Left ventricle myocardium inferior (tissue), 1 donor: ENCODE results near the gene ZDHHC7. TPM values are rescaled to one million over a fixed set of nuclear protein-coding genes. Genes with fewer than 3 reads are reported as not detected.

Source experiments
- DNase-seq: peaks from one replicate; pipeline ENCODE4 v3.0.0-alpha.2; 2020
- H3K27ac ChIP-seq: fragments of 200-600 bp; replicated peaks from 2 replicates; pipeline ENCODE4 v1.8.0; 2021
- H3K27me3 ChIP-seq: fragments of 200-600 bp; 2 replicates; pipeline ENCODE4 v1.8.0; 2021; ENCODE audit warnings: low read depth
- H3K36me3 ChIP-seq: fragments of 200-600 bp; 2 replicates; pipeline ENCODE4 v1.8.0; 2021
- H3K4me1 ChIP-seq: fragments of 200-600 bp; 2 replicates; pipeline ENCODE4 v1.8.0; 2021
- H3K4me3 ChIP-seq: fragments of 200-600 bp; 2 replicates; pipeline ENCODE4 v1.8.0; 2021; ENCODE audit warnings: mild to moderate bottlenecking, moderate library complexity
- H3K9me3 ChIP-seq: fragments of 200-600 bp; replicated peaks from 2 replicates; pipeline ENCODE4 v1.8.0; 2021
- intact Hi-C: fragments of 100-400 bp; cut with micrococcal nuclease; formaldehyde crosslinking; loops from one replicate; pipeline ENCODE4 v1.11.0; 2022
- total RNA-seq: library from RNA; stranded (reverse); fragmentation: NEBNext Ultra II Directional; extraction: Animal tissue kit (Norgen Biotek cat#: 25700); gene quantifications from one replicate; pipeline ENCODE4 v1.2.1, GENCODE V29; 2021
- TF ChIP-seq, protein P1 (sequence below): fragments of 200-600 bp; IDR thresholded peaks from 2 replicates; pipeline ENCODE4 v1.8.0; 2021; ENCODE audit warnings: antibody characterized with exemption, mild to moderate bottlenecking, borderline replicate concordance
- donor health status: DM: no; HTN: yes; CAD: no; lungs with severe emphysema.

The ZDHHC7 gene
- total RNA-seq, 1 donor from 2014 or later, result 36.8 TPM

DNA sequence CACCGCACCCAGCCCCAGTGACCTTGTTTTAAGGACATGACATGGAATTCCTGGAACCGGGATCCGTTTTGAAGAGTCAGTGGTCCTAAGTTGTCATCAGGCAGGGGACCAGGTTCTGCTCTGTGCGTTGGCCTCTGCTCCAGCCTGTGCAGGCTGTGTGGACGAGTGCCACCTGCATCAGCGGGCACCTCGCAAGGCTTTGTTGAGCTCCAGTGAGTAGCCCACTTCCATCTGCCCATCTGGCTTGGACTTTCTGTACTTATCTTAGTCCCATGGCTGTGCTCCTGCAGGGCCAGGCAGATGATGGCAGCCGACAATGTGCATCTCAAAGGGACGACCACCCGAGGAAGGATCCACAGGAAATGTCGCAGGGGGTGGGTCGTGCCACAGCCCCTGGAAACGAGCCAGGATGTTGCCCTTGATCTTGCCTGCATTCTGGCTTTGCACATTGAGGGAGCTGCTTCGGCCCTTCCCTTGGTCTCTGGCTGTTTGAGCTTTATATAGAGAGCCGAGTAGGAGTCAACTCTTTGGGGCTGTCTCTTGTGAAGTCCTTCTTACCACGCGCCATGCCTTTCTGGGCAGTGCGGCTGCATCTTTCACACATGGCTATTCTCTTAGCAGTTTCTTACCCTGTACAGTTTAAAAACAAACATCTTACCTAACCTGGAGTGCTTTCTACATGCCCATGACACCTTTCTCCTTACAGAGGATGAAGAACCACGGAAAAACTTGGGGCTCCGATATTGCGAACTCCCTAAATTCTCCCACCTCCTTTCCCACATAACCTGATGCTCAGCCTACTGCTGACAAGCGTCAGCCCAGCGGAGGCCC is 34.5 kb upstream of the ZDHHC7 start:
- Histone ChIP-seq H3K27ac (no peak overlapping the region), H3K27me3 (no peaks in the 10 kb centered on the region), H3K36me3 (peaks cover 2% of the 10 kb centered on the region), H3K4me1 (peaks cover 17% of the 10 kb centered on the region), H3K9me3 (no peaks in the 10 kb centered on the region), H3K4me3 (no peak overlapping the region)
- DNase-seq, result no peak
- intact Hi-C loops, result no loop called here
- TF ChIP-seq, protein P1, sequence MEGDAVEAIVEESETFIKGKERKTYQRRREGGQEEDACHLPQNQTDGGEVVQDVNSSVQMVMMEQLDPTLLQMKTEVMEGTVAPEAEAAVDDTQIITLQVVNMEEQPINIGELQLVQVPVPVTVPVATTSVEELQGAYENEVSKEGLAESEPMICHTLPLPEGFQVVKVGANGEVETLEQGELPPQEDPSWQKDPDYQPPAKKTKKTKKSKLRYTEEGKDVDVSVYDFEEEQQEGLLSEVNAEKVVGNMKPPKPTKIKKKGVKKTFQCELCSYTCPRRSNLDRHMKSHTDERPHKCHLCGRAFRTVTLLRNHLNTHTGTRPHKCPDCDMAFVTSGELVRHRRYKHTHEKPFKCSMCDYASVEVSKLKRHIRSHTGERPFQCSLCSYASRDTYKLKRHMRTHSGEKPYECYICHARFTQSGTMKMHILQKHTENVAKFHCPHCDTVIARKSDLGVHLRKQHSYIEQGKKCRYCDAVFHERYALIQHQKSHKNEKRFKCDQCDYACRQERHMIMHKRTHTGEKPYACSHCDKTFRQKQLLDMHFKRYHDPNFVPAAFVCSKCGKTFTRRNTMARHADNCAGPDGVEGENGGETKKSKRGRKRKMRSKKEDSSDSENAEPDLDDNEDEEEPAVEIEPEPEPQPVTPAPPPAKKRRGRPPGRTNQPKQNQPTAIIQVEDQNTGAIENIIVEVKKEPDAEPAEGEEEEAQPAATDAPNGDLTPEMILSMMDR, result no peak

DNA sequence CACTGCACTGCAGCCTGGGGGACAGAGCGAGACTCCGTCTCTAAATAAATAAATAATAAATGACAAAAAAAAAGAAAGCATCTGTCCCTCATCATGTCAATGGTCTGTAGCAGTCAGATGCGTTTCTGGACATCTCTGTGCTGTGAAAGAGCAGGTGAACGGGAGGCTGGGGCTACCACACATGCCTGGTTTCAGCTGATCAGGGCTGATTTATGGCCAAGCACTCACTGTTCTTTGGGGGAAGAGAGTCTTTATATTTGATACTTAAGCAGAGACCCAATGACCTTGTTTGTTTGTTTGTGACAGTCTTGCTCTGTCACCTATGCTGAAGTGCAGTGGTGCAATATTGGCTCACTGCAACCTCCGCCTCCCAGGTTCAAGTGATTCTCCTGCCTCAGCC is 33.7 kb upstream of the ZDHHC7 start:
- H3K4me3 ChIP-seq, result no peak overlapping the region
- no peaks in the 10 kb centered on the region for H3K9me3 ChIP-seq
- intact Hi-C loops, result no loop called here
- no peaks in the 10 kb centered on the region for H3K27me3 ChIP-seq
- TF ChIP-seq, protein P1, result no peak
- DNase-seq, result no peak
- peaks cover 11% of the 10 kb centered on the region for H3K4me1 ChIP-seq
- H3K36me3 ChIP-seq, result peaks cover 2% of the 10 kb centered on the region
- H3K27ac ChIP-seq, result no peak overlapping the region

DNA sequence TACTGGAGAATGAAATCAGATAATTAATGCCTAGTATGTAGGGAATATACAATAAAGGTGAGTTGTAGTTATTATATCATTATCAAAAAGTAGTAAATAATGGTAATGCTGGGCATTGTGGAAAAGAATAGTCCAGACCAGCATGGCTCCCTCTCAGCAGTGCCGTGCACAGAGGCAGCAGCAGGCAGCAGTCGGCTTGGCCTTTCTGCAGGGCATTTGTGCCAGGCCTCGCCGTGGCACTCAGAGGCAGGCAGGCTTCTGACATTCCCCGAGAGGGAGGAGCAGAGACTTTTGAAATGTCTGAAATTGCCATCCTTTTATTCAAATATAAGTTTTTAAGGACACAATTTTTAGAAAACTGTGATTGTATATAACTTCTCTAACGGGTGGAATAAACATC is 31.3 kb upstream of the ZDHHC7 start:
- no peak for DNase-seq
- H3K4me1 ChIP-seq, result peaks cover 9% of the 10 kb centered on the region
- TF ChIP-seq, protein P1, result no peak
- intact Hi-C loops, result no loop called here
- no peak overlapping the region for H3K27ac ChIP-seq
- peaks cover 2% of the 10 kb centered on the region for H3K36me3 ChIP-seq
- H3K9me3 ChIP-seq, result no peaks in the 10 kb centered on the region
- H3K27me3 ChIP-seq, result no peaks in the 10 kb centered on the region
- no peak overlapping the region for H3K4me3 ChIP-seq

DNA sequence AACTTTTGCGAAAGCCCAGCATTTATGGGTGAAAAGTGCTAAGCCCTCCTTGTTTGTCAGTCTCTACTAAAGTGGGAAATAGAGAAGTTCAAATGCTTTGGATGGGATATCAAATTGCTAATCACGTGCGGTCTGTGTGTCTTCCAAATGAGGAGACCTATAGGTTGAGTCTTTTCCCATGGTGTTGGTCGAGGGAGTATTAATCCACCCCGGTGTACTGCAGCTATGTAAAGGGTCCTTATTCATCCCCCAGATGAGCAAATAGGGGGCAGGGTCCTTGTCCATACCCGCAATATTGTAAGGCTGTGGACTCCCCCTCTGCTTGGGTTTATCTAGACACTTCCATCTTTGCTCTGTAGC is 30.8 kb upstream of the ZDHHC7 start:
- no peak overlapping the region for H3K27ac ChIP-seq
- no peak overlapping the region for H3K4me3 ChIP-seq
- H3K36me3 ChIP-seq, result peaks cover 2% of the 10 kb centered on the region
- H3K27me3 ChIP-seq, result no peaks in the 10 kb centered on the region
- no peaks in the 10 kb centered on the region for H3K9me3 ChIP-seq
- peaks cover 4% of the 10 kb centered on the region for H3K4me1 ChIP-seq
- DNase-seq, result no peak
- intact Hi-C loops, result no loop called here
- TF ChIP-seq, protein P1, result no peak

DNA sequence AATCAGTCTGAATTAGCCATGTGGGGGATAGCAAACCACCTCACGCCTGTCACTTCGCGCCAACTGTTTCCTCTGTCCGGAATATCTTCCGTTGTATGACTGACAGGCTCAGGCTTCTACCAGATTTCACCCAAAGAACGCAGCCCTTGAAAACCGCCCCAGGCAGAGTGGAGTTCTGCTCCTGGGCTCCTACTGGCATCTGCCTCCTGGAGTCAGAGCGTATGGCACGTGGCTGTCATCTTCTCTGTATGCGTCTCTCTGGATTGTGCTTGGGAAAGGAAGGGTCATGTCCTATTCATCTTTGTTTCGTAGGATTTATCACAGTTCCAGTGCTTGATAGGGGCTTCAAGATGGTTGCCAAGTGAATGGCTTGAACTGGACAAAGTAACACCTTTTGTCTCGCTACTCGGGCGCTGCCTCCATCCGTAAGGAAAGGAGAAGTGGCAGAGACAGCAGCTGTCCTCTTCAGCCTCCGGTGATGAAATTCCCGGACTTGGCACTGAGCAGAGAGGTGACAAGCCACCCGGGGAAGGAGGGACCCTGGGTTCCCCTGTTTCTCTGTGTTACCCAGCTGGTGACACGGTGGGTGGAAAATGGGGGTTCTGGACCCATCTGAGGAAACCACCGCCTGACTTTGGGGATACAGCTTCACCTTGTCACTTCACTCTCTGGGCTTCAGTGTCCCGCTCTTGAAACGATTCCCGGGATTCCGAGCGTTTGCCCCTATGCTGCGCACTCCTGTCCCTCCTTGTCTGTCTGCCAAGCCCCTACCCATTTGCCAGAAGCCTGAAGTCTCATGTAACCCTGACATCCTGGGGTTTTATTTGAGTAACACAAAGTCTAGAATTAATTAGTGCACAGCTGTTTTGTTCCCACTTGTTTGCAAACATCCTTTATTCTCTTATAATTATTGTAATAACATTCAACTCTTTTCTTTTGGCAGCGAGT is 30.2 kb upstream of the ZDHHC7 start:
- Histone ChIP-seq H3K36me3 (peaks cover 2% of the 10 kb centered on the region), H3K4me3 (no peak overlapping the region), H3K27ac (no peak overlapping the region), H3K9me3 (no peaks in the 10 kb centered on the region), H3K27me3 (no peaks in the 10 kb centered on the region), H3K4me1 (no peaks in the 10 kb centered on the region)
- intact Hi-C loops, result no loop called here
- TF ChIP-seq, protein P1, result no peak
- DNase-seq, result no peak
